Measurements from ENCODE around the gene TNS1. TPM values are rescaled to one million over a fixed set of nuclear protein-coding genes. Genes with fewer than 3 reads are reported as not detected.

The TNS1 gene
- total and polyA plus RNA-seq, 9 of the 15 experiments (the other 6 are each of a cell fraction or from before 2014, with no cell fraction given): 0.13 to 2.7 (median 0.77) TPM

GRCh38 chr2:217795706-217796465 lies 206.9 kb downstream of the TNS1 start:
- Histone ChIP-seq H3K27me3 (ENCODE audit: control insufficient read depth in 2 of 2, insufficient read depth in 2 of 2, low read length in 2 of 2) (no peaks in the 10 kb centered on the region), H3K9ac (ENCODE audit: insufficient read depth in 1 of 2, low read depth in 2 of 2, low read length in 2 of 2) (no peak overlapping the region), H3K79me2 (ENCODE audit: control insufficient read depth, insufficient read depth, low read length) (no peaks in the 10 kb centered on the region), H3K36me3 (ENCODE audit: control insufficient read depth, insufficient read depth, low read length) (no peaks in the 10 kb centered on the region), H3K4me1 (replicated peaks in 1 of 2; ENCODE audit: control insufficient read depth in 2 of 2, insufficient read depth in 2 of 2, low read length in 2 of 2) (peaks cover 14 to 21% of the 10 kb centered on the region in 2 experiments; a peak in 4 of 5 replicates), H3K9me1 (ENCODE audit: control insufficient read depth, insufficient read depth, low read length) (no peaks in the 10 kb centered on the region), H4K20me1 (replicated peaks; ENCODE audit: control insufficient read depth, insufficient read depth, low read length) (no peaks in the 10 kb centered on the region), H3K27ac (ENCODE audit: extremely low read depth, low read depth, low read length) (no peak overlapping the region), H3K4me3 (no peak overlapping the region), H2AFZ (ENCODE audit: low read depth, low read length) (no peak overlapping the region), H3K9me3 (replicated peaks; ENCODE audit: control insufficient read depth, insufficient read depth, low read depth, low read length) (no peaks in the 10 kb centered on the region), H3K4me2 (ENCODE audit: insufficient read depth, low read length) (no peak overlapping the region)
- CTCF ChIA-PET (ENCODE audit: low intra/inter-chr PET ratio): no interaction called here
- DNase-seq (ENCODE audit: extremely low read depth in 1 of 4, low spot score in 3 of 4) (no peak), ATAC-seq (no peak), FAIRE-seq (no peak)
- intact Hi-C loops (cut with micrococcal nuclease) (no loop called here), in situ Hi-C loops (cut with MboI) (no loop called here)
- POLR2A ChIA-PET: no interaction called here
- WGBS (ENCODE audit: insufficient coverage, low coverage, missing lambda C conversion rate): 35% methylated on average over 9 of the region's 11 CpGs
- BruUV-seq (replicated peaks): no TSS peak
- TF ChIP-seq AFF4 (CRISPR knock-in tag; IDR thresholded peaks at IDR 0.05): no peak
- TF ChIP-seq ZNF3 (CRISPR knock-in tag; IDR thresholded peaks at IDR 0.05): no peak
- no peak for TF ChIP-seq CBFA2T2 (conservative IDR thresholded peaks at IDR 0.05)
- TF ChIP-seq BRF1 (IDR thresholded peaks at IDR 0.05; ENCODE audit: borderline replicate concordance, extremely low read depth, insufficient read length): no peak
- no peak for TF ChIP-seq GMEB1 (CRISPR knock-in tag; IDR thresholded peaks at IDR 0.05)
- no peak for TF ChIP-seq CEBPZ (IDR thresholded peaks at IDR 0.05; ENCODE audit: borderline replicate concordance, low read depth, low read length)
- TF ChIP-seq FOXP4 (CRISPR knock-in tag; IDR thresholded peaks at IDR 0.05; ENCODE audit: borderline replicate concordance): no peak
- TF ChIP-seq HCFC1 (IDR thresholded peaks at IDR 0.05; ENCODE audit: low read depth, low read length): no peak

Data from K562 (cell line).